GM12878 (cell line): ENCODE results near the gene MAPK8IP3. TPM values are rescaled to one million over a fixed set of nuclear protein-coding genes. Genes with fewer than 3 reads are reported as not detected.

Experiments
- ATAC-seq: fragments of 200-7000 bp; cut with Tn5 transposase; 3 replicates; pipeline ENCODE4 v1.9.1; 2020; ENCODE audit warnings: mild to moderate bottlenecking, moderate library complexity
- BruUV-seq: library from RNA; stranded (reverse); fragments of 400-500 nt; replicated peaks from 2 replicates; lab custom pipeline; 2021; lab: Mats Ljungman, UMichigan
- CTCF ChIA-PET: fragments of 300-600 bp; sonication (Branson Sonifier 250); formaldehyde crosslinking; extraction: SDS; loops from one replicate; lab custom pipeline; 2021; ENCODE audit warnings: inconsistent platforms; lab: Yijun Ruan, JAX
- POLR2A ChIA-PET: fragments of 350-600 bp; formaldehyde crosslinking; extraction: SDS; loops from one replicate; lab custom pipeline; 2021; ENCODE audit warnings: inconsistent platforms; lab: Charles Lee
- RAD21 ChIA-PET: fragments of 300-600 bp; sonication (Branson Sonifier 250); formaldehyde crosslinking; loops from one replicate; lab custom pipeline; 2023; ENCODE audit warnings: antibody characterized with exemption; ENCODE audit not compliant: unreplicated experiment; lab: Charles Lee
- SMC1A ChIA-PET: fragments of 300-600 bp; sonication (Branson Sonifier 250); formaldehyde crosslinking; loops from one replicate; lab custom pipeline; 2023; ENCODE audit not compliant: unreplicated experiment, uncharacterized antibody; lab: Charles Lee
- DNase-seq: peaks from one replicate; pipeline ENCODE4 v3.0.0-alpha.2; 2011; ENCODE audit warnings: low read depth, low spot score
- FAIRE-seq: peaks from 3 replicates; lab custom pipeline; 2011; peaks lifted over from hg19 to GRCh38; lab: Jason Lieb, UNC
- H2AFZ ChIP-seq: 2 replicates; pipeline ENCODE4 v1.6.0; 2011; ENCODE audit warnings: low read depth, low read length, control low read depth; ENCODE audit not compliant: control insufficient read depth
- H3K27ac ChIP-seq: 2 replicates; pipeline ENCODE4 v1.5.1; 2011; ENCODE audit warnings: control low read depth; ENCODE audit not compliant: control insufficient read depth, insufficient read depth
- H3K27me3 ChIP-seq, 2 experiments: replicated peaks in 1 of 2; 2 replicates each; pipeline versions ENCODE4 v1.6.0 to v1.6.1; 2011; ENCODE audit warnings: low read length in 1 of 2; ENCODE audit not compliant: control insufficient read depth in 2 of 2, insufficient read depth in 2 of 2
- H3K36me3 ChIP-seq, 2 experiments: 2 replicates each; pipeline ENCODE4 v1.5.1; 2011; ENCODE audit warnings: low read length in 1 of 2; ENCODE audit not compliant: control insufficient read depth in 2 of 2, insufficient read depth in 2 of 2
- H3K4me1 ChIP-seq: 2 replicates; pipeline ENCODE4 v1.6.1; 2011; ENCODE audit warnings: mild to moderate bottlenecking, low read length, moderate library complexity, mixed read lengths; ENCODE audit not compliant: control insufficient read depth, insufficient read depth
- H3K4me2 ChIP-seq: 2 replicates; pipeline ENCODE4 v1.6.0; 2011; ENCODE audit warnings: control low read depth; ENCODE audit not compliant: control insufficient read depth, insufficient read depth
- H3K4me3 ChIP-seq: fragments of 200-600 bp; sonication (generic); 2 replicates; pipeline ENCODE4 v1.5.1; 2016
- H3K79me2 ChIP-seq: 2 replicates; pipeline ENCODE4 v1.6.0; 2011; ENCODE audit warnings: low read length; ENCODE audit not compliant: control insufficient read depth, insufficient read depth
- H3K9ac ChIP-seq: 2 replicates; pipeline ENCODE4 v1.8.0; 2011; ENCODE audit warnings: low read length, control low read depth, mixed read lengths; ENCODE audit not compliant: control insufficient read depth, insufficient read depth
- H3K9me3 ChIP-seq: replicated peaks from 3 replicates; pipeline ENCODE4 v1.5.1; 2011; ENCODE audit warnings: mild to moderate bottlenecking, low read length; ENCODE audit not compliant: control insufficient read depth, insufficient read depth
- H4K20me1 ChIP-seq: 2 replicates; pipeline ENCODE4 v1.6.0; 2011; ENCODE audit not compliant: control insufficient read depth, insufficient read depth
- BACH1 ChIP-seq: fragments of 450-650 bp; IDR thresholded peaks from 2 replicates; pipeline ENCODE4 v1.6.1; 2017; ENCODE audit warnings: mild to moderate bottlenecking, borderline replicate concordance
- CHD1 ChIP-seq: IDR thresholded peaks from 2 replicates; pipeline ENCODE4 v1.6.1; 2012; ENCODE audit warnings: low read depth, low read length, improper control_type of control experiment
- CHD2 ChIP-seq: IDR thresholded peaks from 2 replicates; pipeline ENCODE4 v1.6.1; 2011; ENCODE audit warnings: low read depth, low read length, improper control_type of control experiment, borderline replicate concordance
- RAD21 ChIP-seq: IDR thresholded peaks from 2 replicates; pipeline ENCODE4 v1.6.1; 2011; ENCODE audit warnings: mild to moderate bottlenecking, low read depth, low read length, moderate library complexity; ENCODE audit not compliant: insufficient read depth
- RCOR1 ChIP-seq: conservative IDR thresholded peaks from 2 replicates; pipeline ENCODE4 v1.6.1; 2012; ENCODE audit warnings: low read depth, low read length, improper control_type of control experiment
- SIX5 ChIP-seq: IDR thresholded peaks from 2 replicates; pipeline ENCODE4 v1.6.1; 2011; ENCODE audit warnings: mild to moderate bottlenecking, low read depth, low read length, moderate library complexity; ENCODE audit not compliant: severe bottlenecking
- SMC3 ChIP-seq: IDR thresholded peaks from 2 replicates; pipeline ENCODE4 v1.6.1; 2011; ENCODE audit warnings: low read length, improper control_type of control experiment, borderline replicate concordance
- ZBED1 ChIP-seq: IDR thresholded peaks from 2 replicates; pipeline ENCODE4 v1.6.1; 2016; ENCODE audit warnings: borderline replicate concordance
- ZNF274 ChIP-seq: IDR thresholded peaks from one replicate; pipeline ENCODE4 v1.8.0; 2011; ENCODE audit not compliant: insufficient read length, insufficient read depth
- ZNF622 ChIP-seq: fragments of 450-650 bp; IDR thresholded peaks from 2 replicates; pipeline ENCODE4 v1.6.1; 2017; ENCODE audit warnings: mild to moderate bottlenecking, inconsistent platforms
- WGBS: methylation state at CpG from one replicate; pipeline ENCODE4 v1.1.6; 2016; ENCODE audit warnings: low lambda C conversion rate; ENCODE audit not compliant: insufficient replicate concordance, insufficient coverage; ENCODE audit errors: missing lambda C conversion rate; 5-methylcytosine and 5-hydroxymethylcytosine counted together
- in situ Hi-C: fragments of 300-500 bp; cut with MboI; formaldehyde crosslinking; loops from 9 replicates; pipeline ENCODE4 v1.14.3; 2018; ENCODE audit warnings: mixed read lengths
- intact Hi-C: fragments of 100-400 bp; cut with micrococcal nuclease; formaldehyde crosslinking; loops from one replicate; pipeline ENCODE4 v1.14.2; 2022; ENCODE audit not compliant: unreplicated experiment
- polyA plus RNA-seq, 11 experiments: library from polyadenylated mRNA; depleted of rRNA in 4 of 11; unstranded in 6 of 11; stranded (reverse) in 5 of 11; fragments of >200 nt; fragmentation: Nextera tagmentation in 4 of 11; fragmentation: Illumina TruSeq in 1 of 11; extraction: Ambion mirVana in 4 of 11; extraction: Trizol in 1 of 11; gene quantifications; 1 replicate in 1 of 11; 2 replicates in 10 of 11; pipeline versions ENCODE4 v1.2.1 to v1.2.3, GENCODE V29; 2011 to 2016; ENCODE audit warnings: inconsistent platforms in 2 of 11, missing spikeins in 2 of 11, low read depth in 1 of 11
- total RNA-seq, 4 experiments: library from RNA; depleted of rRNA in 3 of 4; stranded (reverse); fragments of >200 nt in 3 of 4; fragmentation: Illumina TruSeq in 1 of 4; extraction: Trizol in 1 of 4; gene quantifications; 2 replicates each; pipeline versions ENCODE4 v1.2.1 to v1.2.3, GENCODE V29; 2013 to 2021
- TF ChIP-seq, protein P1 (sequence below): IDR thresholded peaks from 2 replicates; pipeline ENCODE4 v1.6.1; 2011; ENCODE audit warnings: borderline replicate concordance, low read depth, mild to moderate bottlenecking, moderate library complexity, mixed read lengths, low read length; ENCODE audit not compliant: insufficient read depth; ENCODE audit errors: extremely low read length
- TF ChIP-seq, protein P2 (sequence below): IDR thresholded peaks from 2 replicates; pipeline ENCODE4 v1.6.1; 2012; ENCODE audit warnings: low read depth, low read length, improper control_type of control experiment
- TF ChIP-seq, protein P3 (sequence below): fragments of 450-650 bp; IDR thresholded peaks from 2 replicates; pipeline ENCODE4 v1.6.1; 2016; ENCODE audit warnings: mild to moderate bottlenecking
- TF ChIP-seq, protein P4 (sequence below): fragments of 450-650 bp; IDR thresholded peaks from 2 replicates; pipeline ENCODE4 v1.6.1; 2017; ENCODE audit warnings: low read depth, mild to moderate bottlenecking, moderate library complexity
- TF ChIP-seq, protein P5 (sequence below): fragments of 150-350 bp; IDR thresholded peaks from 2 replicates; pipeline ENCODE4 v1.6.1; 2016; ENCODE audit warnings: low read depth, low read length

Gene MAPK8IP3
- total and polyA plus RNA-seq, 10 of the 15 experiments (the other 5 are each of a cell fraction or from before 2014, with no cell fraction given): 0.06 to 67.9 (median 18.2) TPM

DNA sequence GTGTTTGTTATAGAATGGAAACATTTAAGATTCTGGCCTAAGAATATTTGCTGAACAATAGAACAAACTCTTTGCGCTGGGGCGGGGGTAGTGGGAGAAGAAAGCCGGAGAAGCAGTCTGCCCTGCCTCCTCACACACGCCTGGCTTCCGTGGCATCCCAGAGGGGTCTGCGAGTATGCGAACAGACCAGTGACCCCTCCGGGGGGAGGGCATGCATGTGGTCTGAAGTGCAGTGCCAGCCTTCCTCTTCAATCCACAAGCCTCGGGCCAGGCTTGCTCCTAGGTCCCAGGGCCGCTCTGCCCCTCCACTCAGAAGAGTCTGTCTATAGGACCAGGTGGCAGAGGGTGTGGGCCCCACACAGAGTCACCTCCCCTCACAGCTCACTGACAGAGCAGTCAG, 101.6 kb downstream of the MAPK8IP3 start:
- Histone ChIP-seq H3K36me3 (peaks cover 0 to 1% of the 10 kb centered on the region in 2 experiments; a peak in 3 of 4 replicates), H3K4me3 (no peak overlapping the region), H3K9ac (no peak overlapping the region), H3K9me3 (no peaks in the 10 kb centered on the region; the same call in 2 of the 3 replicates), H3K27ac (no peak overlapping the region), H3K4me2 (no peak overlapping the region), H4K20me1 (no peaks in the 10 kb centered on the region), H3K27me3 (no peaks in the 10 kb centered on the region), H2AFZ (no peak overlapping the region), H3K79me2 (no peaks in the 10 kb centered on the region), H3K4me1 (no peaks in the 10 kb centered on the region)
- FAIRE-seq: no peak
- intact Hi-C loops: no loop called here
- POLR2A ChIA-PET: no interaction called here
- DNase-seq: no peak
- in situ Hi-C loops: no loop called here
- WGBS: 87% methylated on average over 10 of the region's 10 CpGs
- TF ChIP-seq SMC3 (no peak), RAD21 (no peak), ZBED1 (no peak), BACH1 (no peak), SIX5 (no peak), CHD2 (no peak), CHD1 (no peak), ZNF274 (no peak), RCOR1 (no peak), ZNF622 (no peak)
- TF ChIP-seq, protein P1, sequence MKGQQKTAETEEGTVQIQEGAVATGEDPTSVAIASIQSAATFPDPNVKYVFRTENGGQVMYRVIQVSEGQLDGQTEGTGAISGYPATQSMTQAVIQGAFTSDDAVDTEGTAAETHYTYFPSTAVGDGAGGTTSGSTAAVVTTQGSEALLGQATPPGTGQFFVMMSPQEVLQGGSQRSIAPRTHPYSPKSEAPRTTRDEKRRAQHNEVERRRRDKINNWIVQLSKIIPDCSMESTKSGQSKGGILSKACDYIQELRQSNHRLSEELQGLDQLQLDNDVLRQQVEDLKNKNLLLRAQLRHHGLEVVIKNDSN: no peak
- TF ChIP-seq, protein P2, sequence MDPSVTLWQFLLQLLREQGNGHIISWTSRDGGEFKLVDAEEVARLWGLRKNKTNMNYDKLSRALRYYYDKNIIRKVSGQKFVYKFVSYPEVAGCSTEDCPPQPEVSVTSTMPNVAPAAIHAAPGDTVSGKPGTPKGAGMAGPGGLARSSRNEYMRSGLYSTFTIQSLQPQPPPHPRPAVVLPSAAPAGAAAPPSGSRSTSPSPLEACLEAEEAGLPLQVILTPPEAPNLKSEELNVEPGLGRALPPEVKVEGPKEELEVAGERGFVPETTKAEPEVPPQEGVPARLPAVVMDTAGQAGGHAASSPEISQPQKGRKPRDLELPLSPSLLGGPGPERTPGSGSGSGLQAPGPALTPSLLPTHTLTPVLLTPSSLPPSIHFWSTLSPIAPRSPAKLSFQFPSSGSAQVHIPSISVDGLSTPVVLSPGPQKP: no peak
- TF ChIP-seq, protein P3, sequence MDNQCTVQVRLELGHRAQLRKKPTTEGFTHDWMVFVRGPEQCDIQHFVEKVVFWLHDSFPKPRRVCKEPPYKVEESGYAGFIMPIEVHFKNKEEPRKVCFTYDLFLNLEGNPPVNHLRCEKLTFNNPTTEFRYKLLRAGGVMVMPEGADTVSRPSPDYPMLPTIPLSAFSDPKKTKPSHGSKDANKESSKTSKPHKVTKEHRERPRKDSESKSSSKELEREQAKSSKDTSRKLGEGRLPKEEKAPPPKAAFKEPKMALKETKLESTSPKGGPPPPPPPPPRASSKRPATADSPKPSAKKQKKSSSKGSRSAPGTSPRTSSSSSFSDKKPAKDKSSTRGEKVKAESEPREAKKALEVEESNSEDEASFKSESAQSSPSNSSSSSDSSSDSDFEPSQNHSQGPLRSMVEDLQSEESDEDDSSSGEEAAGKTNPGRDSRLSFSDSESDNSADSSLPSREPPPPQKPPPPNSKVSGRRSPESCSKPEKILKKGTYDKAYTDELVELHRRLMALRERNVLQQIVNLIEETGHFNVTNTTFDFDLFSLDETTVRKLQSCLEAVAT: no peak
- TF ChIP-seq, protein P4, sequence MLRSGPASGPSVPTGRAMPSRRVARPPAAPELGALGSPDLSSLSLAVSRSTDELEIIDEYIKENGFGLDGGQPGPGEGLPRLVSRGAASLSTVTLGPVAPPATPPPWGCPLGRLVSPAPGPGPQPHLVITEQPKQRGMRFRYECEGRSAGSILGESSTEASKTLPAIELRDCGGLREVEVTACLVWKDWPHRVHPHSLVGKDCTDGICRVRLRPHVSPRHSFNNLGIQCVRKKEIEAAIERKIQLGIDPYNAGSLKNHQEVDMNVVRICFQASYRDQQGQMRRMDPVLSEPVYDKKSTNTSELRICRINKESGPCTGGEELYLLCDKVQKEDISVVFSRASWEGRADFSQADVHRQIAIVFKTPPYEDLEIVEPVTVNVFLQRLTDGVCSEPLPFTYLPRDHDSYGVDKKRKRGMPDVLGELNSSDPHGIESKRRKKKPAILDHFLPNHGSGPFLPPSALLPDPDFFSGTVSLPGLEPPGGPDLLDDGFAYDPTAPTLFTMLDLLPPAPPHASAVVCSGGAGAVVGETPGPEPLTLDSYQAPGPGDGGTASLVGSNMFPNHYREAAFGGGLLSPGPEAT: no peak
- TF ChIP-seq, protein P5, sequence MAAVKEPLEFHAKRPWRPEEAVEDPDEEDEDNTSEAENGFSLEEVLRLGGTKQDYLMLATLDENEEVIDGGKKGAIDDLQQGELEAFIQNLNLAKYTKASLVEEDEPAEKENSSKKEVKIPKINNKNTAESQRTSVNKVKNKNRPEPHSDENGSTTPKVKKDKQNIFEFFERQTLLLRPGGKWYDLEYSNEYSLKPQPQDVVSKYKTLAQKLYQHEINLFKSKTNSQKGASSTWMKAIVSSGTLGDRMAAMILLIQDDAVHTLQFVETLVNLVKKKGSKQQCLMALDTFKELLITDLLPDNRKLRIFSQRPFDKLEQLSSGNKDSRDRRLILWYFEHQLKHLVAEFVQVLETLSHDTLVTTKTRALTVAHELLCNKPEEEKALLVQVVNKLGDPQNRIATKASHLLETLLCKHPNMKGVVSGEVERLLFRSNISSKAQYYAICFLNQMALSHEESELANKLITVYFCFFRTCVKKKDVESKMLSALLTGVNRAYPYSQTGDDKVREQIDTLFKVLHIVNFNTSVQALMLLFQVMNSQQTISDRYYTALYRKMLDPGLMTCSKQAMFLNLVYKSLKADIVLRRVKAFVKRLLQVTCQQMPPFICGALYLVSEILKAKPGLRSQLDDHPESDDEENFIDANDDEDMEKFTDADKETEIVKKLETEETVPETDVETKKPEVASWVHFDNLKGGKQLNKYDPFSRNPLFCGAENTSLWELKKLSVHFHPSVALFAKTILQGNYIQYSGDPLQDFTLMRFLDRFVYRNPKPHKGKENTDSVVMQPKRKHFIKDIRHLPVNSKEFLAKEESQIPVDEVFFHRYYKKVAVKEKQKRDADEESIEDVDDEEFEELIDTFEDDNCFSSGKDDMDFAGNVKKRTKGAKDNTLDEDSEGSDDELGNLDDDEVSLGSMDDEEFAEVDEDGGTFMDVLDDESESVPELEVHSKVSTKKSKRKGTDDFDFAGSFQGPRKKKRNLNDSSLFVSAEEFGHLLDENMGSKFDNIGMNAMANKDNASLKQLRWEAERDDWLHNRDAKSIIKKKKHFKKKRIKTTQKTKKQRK: no peak
- RAD21 ChIA-PET: no interaction called here
- no peak for ATAC-seq
- BruUV-seq: no TSS peak
- SMC1A ChIA-PET: no interaction called here
- CTCF ChIA-PET: no interaction called here
